ENCODE results near the gene CES4A. TPM values are rescaled to one million over a fixed set of nuclear protein-coding genes. Genes with fewer than 3 reads are reported as not detected.
"Not testable (repeated sequence)": the region's sequence is repeated elsewhere in the genome, so short reads cannot be mapped to it uniquely, and the experiment has no call there.

The CES4A gene
- 10 to 100 TPM; 18.3 to 43.5 TPM for total RNA-seq

DNA sequence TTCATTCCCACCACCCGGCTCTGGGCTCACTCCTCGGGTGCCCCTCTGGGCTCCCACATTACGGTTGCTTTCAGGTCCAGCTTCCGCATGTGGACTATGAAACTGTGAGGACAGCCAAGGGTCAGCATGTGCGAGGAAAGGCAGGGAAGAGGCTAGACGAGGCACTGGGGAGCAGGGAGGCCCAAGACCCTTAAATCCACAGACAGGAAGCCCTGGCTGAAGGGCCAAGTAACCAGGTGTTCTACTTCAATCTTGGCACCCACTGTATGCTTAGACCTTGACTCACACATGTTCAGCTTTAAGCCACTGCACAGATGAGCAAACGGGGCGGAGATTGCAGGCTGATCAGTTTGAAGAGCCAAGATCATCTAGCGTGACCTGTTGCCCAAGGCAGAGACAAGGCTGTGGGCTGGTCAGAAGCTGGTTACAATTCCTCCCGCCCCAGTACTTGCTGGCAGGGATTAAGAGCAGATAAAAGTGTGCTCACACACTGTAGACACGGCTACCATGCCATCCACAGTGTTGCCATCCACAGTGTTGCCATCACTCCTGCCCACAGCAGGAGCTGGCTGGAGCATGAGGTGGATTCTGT is at the start of gene CES4A:
Gene CES4A (plus strand): TSS at position 393 of the 592 bp plus-strand sequence. CDS start 184 bp downstream, at position 577.
- H3K4me1 Mint-ChIP-seq: peaks cover 32% of the 10 kb centered on the region
- no peaks in the 10 kb centered on the region for H3K27me3 Mint-ChIP-seq
- H3K27ac Mint-ChIP-seq: peak within 1 kb of the TSS; percentile 100
- no peaks in the 10 kb centered on the region for H3K9me3 Mint-ChIP-seq
- H3K36me3 Mint-ChIP-seq (ENCODE audit: low read depth): peaks cover 14% of the 10 kb centered on the region
- no peak for ATAC-seq (replicated peaks)
- H3K4me3 Mint-ChIP-seq: peak within 1 kb of the TSS; percentile 83

DNA sequence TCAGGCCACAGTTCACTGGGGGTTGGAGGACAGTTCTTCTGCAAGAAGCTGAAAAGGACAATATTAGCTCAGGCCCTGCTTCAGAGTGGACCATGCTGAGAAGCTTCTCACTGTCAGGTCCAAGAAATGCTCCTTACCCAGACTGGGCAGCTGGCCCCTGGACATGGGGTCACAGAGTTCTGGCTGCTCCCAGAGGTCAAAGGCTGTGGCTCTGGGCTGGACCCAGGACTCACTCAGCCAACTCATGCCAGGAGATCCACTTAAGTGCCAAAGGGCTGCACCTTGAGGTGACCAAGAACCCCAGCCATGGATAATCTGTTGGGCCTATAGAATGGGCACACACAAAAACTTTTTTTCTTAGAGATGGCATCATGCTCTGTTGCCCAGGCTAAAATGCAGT is 49.0 kb upstream of the CES4A start:
- H3K27me3 Mint-ChIP-seq: no peaks in the 10 kb centered on the region
- H3K36me3 Mint-ChIP-seq (ENCODE audit: low read depth): peaks cover 62% of the 10 kb centered on the region
- no peak overlapping the region for H3K4me3 Mint-ChIP-seq
- H3K4me1 Mint-ChIP-seq: peaks cover 8% of the 10 kb centered on the region
- no peak for ATAC-seq (replicated peaks)
- H3K27ac Mint-ChIP-seq: peak overlapping the region; percentile 38
- H3K9me3 Mint-ChIP-seq: no peaks in the 10 kb centered on the region

DNA sequence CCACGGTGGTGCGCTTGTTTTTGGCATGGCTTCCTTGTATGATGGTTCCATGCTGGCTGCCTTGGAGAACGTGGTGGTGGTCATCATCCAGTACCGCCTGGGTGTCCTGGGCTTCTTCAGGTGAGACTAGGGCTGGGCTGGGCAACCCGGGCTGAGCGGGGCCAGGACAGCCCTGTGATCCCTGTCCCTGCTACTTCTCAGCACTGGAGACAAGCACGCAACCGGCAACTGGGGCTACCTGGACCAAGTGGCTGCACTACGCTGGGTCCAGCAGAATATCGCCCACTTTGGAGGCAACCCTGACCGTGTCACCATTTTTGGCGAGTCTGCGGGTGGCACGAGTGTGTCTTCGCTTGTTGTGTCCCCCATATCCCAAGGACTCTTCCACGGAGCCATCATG is 48.2 kb upstream of the CES4A start:
- Mint-ChIP-seq H3K27me3 (no peaks in the 10 kb centered on the region), H3K9me3 (no peaks in the 10 kb centered on the region), H3K4me3 (no peak overlapping the region), H3K27ac (no peak overlapping the region), H3K4me1 (peaks cover 8% of the 10 kb centered on the region), H3K36me3 (ENCODE audit: low read depth) (peaks cover 53% of the 10 kb centered on the region)
- no peak for ATAC-seq (replicated peaks)

DNA sequence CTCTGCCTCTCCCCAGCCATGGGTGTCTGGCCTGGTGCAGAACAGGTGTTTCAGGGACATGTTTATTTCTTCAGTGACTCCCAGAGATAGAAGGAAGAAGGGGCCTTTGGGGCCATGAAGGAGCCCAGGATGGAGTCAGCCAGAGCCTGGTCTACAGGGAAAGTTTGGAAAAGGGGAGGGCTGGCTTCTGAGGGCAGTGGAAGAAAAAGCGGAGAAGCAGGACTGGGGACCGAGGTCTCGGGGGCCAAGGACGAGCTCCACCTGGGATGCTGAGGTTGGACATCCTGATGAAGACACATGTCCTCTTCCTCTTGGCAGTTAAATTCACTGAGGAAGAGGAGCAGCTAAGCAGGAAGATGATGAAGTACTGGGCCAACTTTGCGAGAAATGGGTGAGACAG is 45.4 kb upstream of the CES4A start:
- Mint-ChIP-seq H3K4me3 (no peak overlapping the region), H3K27me3 (no peaks in the 10 kb centered on the region), H3K9me3 (no peaks in the 10 kb centered on the region), H3K27ac (no peak overlapping the region), H3K36me3 (ENCODE audit: low read depth) (peaks cover 34% of the 10 kb centered on the region), H3K4me1 (peaks cover 9% of the 10 kb centered on the region)
- no peak for ATAC-seq (replicated peaks)

DNA sequence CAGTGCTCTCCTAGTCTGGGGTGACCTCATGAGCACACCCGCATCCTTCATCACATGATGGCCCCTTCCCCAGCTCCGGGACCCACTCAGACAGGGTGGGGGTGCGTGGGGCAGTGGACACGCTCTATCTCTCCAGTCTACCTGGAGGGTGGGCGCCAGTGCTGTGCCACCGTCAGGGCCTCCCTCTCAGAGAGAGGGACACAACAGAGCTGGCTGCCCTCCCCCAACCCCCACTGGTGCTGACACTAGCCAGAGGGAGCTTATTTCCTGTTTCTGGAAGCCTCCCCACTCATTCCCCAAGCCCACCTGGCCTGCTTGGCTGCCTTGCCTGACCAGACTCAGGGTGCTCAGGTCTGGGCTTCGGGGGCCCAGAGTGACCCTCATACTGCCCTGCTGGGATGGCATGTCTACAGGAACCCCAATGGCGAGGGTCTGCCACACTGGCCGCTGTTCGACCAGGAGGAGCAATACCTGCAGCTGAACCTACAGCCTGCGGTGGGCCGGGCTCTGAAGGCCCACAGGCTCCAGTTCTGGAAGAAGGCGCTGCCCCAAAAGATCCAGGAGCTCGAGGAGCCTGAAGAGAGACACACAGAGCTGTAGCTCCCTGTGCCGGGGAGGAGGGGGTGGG is 44.8 kb upstream of the CES4A start:
- peaks cover 5% of the 10 kb centered on the region for H3K27me3 Mint-ChIP-seq
- peaks cover 9% of the 10 kb centered on the region for H3K4me1 Mint-ChIP-seq

DNA sequence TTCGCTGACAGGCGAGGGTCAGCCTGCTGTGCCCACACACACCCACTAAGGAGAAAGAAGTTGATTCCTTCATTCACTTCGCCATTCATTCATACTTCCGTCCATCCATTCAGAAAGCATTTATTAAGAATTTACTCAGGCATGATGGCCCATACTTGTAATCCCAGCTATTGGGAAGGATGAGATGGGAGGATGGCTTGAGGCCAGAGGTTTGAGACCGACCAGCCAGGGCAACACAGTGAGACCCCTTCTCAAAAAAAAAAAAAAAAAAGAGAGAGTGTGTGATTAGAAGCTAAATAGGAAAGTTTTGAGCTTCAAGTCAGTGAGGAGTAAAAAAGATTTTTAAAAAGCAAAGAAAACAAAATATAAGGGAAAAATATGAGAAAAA is 44.3 kb upstream of the CES4A start:
- peaks cover 10% of the 10 kb centered on the region for H3K27me3 Mint-ChIP-seq
- peaks cover 34% of the 10 kb centered on the region for H3K36me3 Mint-ChIP-seq (ENCODE audit: low read depth)
- H3K27ac Mint-ChIP-seq: no peak overlapping the region
- H3K4me3 Mint-ChIP-seq: no peak overlapping the region
- no peak for ATAC-seq (replicated peaks)
- peaks cover 9% of the 10 kb centered on the region for H3K4me1 Mint-ChIP-seq
- H3K9me3 Mint-ChIP-seq: no peaks in the 10 kb centered on the region

More for the DNA sequence above, 44.8 kb upstream of the CES4A start:
- Mint-ChIP-seq H3K9me3 (no peaks in the 10 kb centered on the region), H3K27ac (no peak overlapping the region), H3K36me3 (ENCODE audit: low read depth) (peaks cover 34% of the 10 kb centered on the region), H3K4me3 (no peak overlapping the region)
- ATAC-seq (replicated peaks): no peak

DNA sequence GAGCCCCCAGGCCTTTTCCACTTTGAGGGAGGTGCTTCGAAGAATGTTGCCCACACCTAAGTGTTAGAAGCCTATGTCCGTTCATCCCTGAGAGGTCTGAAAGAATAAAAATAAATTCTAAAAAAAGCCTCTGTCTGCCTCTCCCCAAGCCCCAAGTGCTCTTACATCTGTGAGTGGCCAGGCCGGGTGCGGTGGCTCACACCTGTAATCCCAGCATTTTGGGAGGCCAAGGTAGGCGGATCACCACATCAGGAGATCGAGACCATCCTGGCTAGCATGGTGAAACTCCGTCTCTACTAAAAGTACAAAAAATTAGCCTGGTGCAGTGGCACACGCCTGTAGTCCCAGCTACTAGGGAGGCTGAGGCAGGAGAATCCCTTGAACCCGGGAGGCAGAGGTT is 43.4 kb upstream of the CES4A start:
- not testable (repeated sequence) for H3K9me3 Mint-ChIP-seq; H3K4me1 Mint-ChIP-seq; ATAC-seq (replicated peaks); H3K4me3 Mint-ChIP-seq; H3K27ac Mint-ChIP-seq
- Mint-ChIP-seq H3K27me3 (peaks cover 16% of the 10 kb centered on the region), H3K36me3 (ENCODE audit: low read depth) (peaks cover 29% of the 10 kb centered on the region)

DNA sequence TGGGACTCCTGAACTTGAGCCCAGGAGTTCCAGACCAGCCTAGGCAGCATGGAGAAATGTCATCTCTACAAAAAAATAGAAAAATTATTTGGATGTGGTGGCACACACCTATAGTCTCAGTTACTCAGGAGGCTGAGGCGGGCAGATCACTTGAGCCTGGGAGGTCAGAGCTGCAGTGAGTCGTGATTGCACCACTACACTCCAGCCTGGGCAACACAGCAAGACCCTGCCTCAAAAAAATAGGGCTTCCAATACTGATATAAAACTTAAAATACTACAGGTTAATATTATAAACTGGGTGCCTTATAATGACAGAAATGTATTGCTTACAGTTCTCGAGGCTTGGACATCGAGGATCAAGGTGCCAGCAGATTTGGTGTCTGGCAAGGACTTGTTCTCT is 42.5 kb upstream of the CES4A start:
- H3K4me1 Mint-ChIP-seq: peaks cover 9% of the 10 kb centered on the region

DNA sequence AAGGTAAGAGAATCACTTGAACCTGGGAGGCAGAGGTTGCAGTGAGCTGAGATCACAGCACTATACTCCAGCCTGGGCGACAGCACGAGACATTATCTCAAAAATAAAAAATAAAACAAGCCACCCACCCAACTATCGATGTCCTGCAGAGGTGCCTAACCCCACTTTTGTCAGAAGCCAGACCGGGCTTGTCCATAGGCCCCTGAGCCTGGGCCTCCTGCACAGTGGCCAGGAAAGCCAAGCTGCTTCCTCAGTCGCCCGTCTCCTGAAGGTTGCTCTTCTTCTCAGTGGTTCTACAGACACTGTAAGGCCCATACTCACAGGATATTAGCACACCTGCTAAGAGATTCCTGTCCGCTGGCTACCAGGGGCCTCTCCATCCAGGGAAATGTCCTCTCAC is 41.8 kb upstream of the CES4A start:
- H3K9me3 Mint-ChIP-seq: peaks cover 3% of the 10 kb centered on the region
- H3K4me1 Mint-ChIP-seq: peaks cover 9% of the 10 kb centered on the region
- no peak overlapping the region for H3K27ac Mint-ChIP-seq
- H3K4me3 Mint-ChIP-seq: no peak overlapping the region
- no peak for ATAC-seq (replicated peaks)
- H3K27me3 Mint-ChIP-seq: peaks cover 23% of the 10 kb centered on the region
- peaks cover 17% of the 10 kb centered on the region for H3K36me3 Mint-ChIP-seq (ENCODE audit: low read depth)

More for the DNA sequence above, 42.5 kb upstream of the CES4A start:
- H3K36me3 Mint-ChIP-seq (ENCODE audit: low read depth): peaks cover 24% of the 10 kb centered on the region
- ATAC-seq (replicated peaks): no peak
- H3K4me3 Mint-ChIP-seq: no peak overlapping the region
- H3K9me3 Mint-ChIP-seq: no peaks in the 10 kb centered on the region
- H3K27ac Mint-ChIP-seq: no peak overlapping the region
- peaks cover 19% of the 10 kb centered on the region for H3K27me3 Mint-ChIP-seq

DNA sequence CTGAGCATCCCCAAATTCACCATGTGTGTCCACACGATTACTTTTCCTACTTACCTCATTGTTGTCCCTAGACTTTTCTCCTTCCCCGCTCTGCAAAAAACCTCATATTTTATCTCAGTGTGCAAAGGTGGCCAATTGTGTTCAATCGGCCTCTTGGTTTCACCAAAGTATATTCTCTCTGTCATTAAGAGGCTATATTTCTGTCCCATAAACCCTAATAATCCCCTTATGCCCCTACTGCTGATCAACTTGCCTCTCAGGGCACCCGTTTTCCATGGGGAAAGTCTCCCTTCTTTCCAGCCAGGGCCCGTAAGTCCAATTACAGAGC is 41.5 kb upstream of the CES4A start:
- Mint-ChIP-seq H3K9me3 (peaks cover 5% of the 10 kb centered on the region), H3K36me3 (ENCODE audit: low read depth) (peaks cover 14% of the 10 kb centered on the region), H3K27me3 (peaks cover 27% of the 10 kb centered on the region), H3K4me1 (peaks cover 9% of the 10 kb centered on the region), H3K4me3 (peak overlapping the region; percentile 86), H3K27ac (peak overlapping the region; percentile 18)
- ATAC-seq (replicated peaks): no peak

DNA sequence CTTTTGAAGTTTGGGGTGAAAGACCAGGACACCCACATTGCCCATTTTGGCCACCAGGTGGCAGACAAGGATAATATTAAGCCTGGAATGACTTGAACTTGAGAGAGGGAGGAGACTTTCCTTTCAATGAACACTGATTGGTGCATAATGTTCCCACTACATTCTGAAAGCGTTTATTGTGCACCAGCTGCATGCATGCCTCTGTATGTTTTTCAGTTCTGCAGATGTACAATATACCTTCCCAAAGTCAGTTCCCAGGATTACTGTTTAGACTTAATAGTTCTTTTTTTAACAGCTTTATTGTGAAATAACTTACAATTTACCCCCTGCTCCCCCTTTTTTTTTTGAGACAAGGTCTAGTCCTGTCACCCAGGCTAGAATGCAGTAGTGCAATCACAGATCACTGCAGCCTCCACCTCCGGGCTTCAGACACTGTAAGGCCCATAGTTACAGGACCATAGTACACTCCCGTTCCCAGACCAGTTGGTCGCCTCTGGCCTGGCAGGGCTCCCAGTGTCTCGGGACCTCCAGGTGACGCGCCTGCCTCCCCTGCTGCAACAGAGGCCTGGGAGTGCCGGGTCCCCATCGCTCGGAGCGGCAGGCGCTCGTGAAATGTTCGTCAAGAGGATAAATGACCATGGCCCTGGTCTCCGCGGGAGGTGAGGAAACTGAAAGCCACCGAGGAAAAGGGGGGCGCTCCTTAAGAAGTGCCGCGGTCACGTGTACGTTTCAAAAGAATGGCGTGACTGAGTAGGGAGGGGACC is 40.9 kb upstream of the CES4A start:
- peak overlapping the region; percentile 86 for H3K4me3 Mint-ChIP-seq

DNA sequence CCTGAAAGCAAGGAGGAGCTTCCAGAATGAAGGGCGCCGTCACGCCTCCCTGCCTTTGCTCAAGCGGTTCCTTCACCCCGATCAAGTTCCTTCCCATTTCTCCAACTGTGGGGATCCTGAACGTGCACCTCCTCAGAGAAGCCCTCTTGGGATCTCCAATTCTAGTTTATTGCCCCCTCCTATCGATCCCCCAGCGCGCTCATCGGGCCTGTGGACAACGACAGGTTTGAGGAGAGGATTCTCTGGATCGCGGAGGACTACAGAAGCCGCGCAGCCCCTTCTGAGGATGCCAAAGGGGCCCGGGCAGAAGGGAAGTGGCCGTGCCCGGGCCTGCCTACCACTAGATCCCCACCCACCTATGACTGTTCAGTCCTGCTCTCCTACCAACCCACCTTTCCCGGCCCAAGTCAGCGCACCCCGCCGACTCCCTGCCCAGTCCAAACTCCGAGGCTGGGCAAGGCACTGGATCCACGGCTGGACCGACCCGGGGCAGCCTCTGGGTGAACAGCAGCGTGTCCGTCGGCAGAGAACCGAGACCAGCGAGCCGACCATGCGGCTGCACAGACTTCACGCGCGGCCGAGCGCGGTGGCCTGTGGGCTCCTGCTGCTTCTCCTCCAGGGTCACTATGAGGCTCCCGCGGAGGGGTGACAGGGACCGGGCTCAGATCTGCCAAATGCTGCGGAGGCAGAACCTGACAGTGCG is 40.1 kb upstream of the CES4A start:
- ATAC-seq (replicated peaks): peak; percentile 14
- Mint-ChIP-seq H3K27ac (no peak overlapping the region), H3K27me3 (peaks cover 31% of the 10 kb centered on the region), H3K4me1 (peaks cover 9% of the 10 kb centered on the region), H3K9me3 (peaks cover 5% of the 10 kb centered on the region), H3K4me3 (peak overlapping the region; percentile 86), H3K36me3 (ENCODE audit: low read depth) (peaks cover under 1% of the 10 kb centered on the region)

More for the DNA sequence above, 40.9 kb upstream of the CES4A start:
- Mint-ChIP-seq H3K36me3 (ENCODE audit: low read depth) (peaks cover 8% of the 10 kb centered on the region), H3K4me1 (peaks cover 9% of the 10 kb centered on the region), H3K27me3 (peaks cover 27% of the 10 kb centered on the region), H3K9me3 (peaks cover 5% of the 10 kb centered on the region), H3K27ac (peak overlapping the region; percentile 18)
- ATAC-seq (replicated peaks): peak; percentile 89

DNA sequence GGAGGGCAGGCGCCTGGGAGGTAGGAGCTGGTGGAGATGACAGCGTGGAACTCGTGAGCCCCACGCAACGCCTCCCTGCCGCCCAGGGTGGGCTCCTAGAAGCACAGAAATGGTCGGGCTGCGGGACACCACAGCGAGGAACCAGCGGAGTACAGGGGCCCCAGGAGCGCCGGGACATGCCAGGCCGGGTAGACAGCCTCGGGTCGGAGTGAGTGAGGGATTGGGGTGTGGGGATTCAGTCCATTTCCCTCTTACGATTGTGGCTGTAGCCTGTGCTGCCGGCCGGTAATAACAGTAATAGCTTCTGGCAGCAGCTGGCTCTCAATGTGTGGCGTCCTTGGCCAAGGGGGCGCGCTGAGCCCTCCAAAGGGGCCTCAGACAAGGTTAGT is 39.6 kb upstream of the CES4A start:
- Mint-ChIP-seq H3K36me3 (ENCODE audit: low read depth) (no peaks in the 10 kb centered on the region), H3K9me3 (peaks cover 5% of the 10 kb centered on the region), H3K27ac (no peak overlapping the region), H3K4me1 (peaks cover 9% of the 10 kb centered on the region), H3K27me3 (peaks cover 34% of the 10 kb centered on the region), H3K4me3 (peak overlapping the region; percentile 86)
- no peak for ATAC-seq (replicated peaks)

DNA sequence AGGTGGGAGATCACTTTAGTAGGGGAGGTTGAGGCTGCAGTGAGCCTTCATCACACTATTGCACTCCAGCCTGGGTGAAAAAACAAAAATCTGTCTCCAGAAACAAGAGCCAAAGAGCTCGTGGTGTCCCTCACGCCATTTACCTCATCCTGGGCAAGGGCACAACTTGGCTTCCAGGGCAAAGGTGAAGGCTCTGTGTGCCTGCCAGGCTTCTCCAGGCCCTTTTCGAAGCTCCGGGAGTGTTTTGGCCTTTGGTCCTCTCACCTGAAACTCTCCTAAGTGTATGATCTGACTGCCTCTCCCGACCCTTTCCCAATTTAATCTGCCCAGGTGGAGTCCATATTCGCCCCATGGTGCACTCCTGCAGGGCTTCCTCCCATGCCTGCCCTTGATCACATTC is 38.9 kb upstream of the CES4A start:
- Mint-ChIP-seq H3K36me3 (ENCODE audit: low read depth) (no peaks in the 10 kb centered on the region), H3K4me3 (peak overlapping the region; percentile 17), H3K9me3 (peaks cover 5% of the 10 kb centered on the region), H3K27me3 (peaks cover 36% of the 10 kb centered on the region), H3K27ac (no peak overlapping the region), H3K4me1 (peaks cover 9% of the 10 kb centered on the region)
- ATAC-seq (replicated peaks): no peak
